Stimulated activated CD8-positive, alpha-beta memory T cell treated with anti-CD3 and anti-CD28 coated beads, Interleukin-4, amount 100 ng/mL, for 1 hour (primary cell): ENCODE results near the gene MYRF.
A peak's percentile ranks its signal among the peaks of the same experiment; 100 is the strongest.

Experiments
- DNase-seq, 2 donors: peaks; one replicate each; pipeline ENCODE4 v3.0.0-alpha.2; 2020; ENCODE audit warnings: low read depth in 2 of 2, low spot score in 1 of 2

Gene MYRF

GRCh38 chr11:61792310-61793082 is 40.1 kb downstream of the MYRF start, which contains the start of the genes FEN1 and TMEM258:
TSS of gene FEN1 (plus strand) at chr11:61792911. CDS start at chr11:61795362, 2,451 bp downstream.
TSS of gene TMEM258 (minus strand) at chr11:61792599. CDS start at chr11:61792558, 41 bp downstream.
- DNase-seq, result peak; percentile 66 to 73

DNA sequence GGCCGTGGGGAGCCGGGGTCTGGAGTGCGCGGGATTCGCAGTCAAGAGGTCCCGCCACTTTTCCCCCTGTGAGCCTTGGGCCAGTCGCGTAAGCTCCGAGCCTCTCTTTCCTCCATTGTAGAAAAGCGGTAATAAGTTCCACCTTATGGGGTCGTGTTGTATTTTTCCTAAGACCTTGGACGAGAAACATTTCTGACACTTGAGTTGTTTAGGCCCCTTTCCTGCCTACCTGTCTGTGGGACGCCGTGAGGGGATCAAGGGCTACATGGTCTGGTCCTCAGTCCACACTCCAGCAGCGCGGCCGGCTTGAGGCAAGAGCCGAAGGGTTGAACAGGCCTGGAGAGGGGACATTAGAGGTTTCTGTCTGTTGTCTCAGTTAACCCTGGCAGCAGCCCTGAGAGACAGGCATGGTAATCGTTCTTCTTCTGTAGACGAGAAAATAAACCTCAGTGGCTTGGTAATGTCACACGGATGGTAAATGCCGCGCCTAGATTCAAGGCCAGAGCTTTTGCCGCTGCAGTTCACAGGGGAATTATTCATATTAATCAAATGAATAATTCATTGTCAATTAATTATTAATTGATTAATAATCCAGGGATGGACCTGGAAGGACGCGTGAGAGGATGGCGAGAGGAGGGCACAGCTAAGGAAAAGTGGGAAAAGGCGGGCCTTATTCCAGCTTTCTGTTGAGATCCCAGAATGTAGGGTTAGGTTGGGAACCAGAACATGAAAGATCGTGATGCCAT is 40.8 kb downstream of the MYRF start:
- no peak for DNase-seq

- DNase-seq, result no peak
Observed at GRCh38 chr11:61793829-61794204, 41.4 kb downstream of the MYRF start.

GRCh38 chr11:61794579-61794978 is 42.1 kb downstream of the MYRF start:
- no peak for DNase-seq

GRCh38 chr11:61795459-61795858 is 43.0 kb downstream of the MYRF start:
- DNase-seq, result no peak

- no peak for DNase-seq
Observed at GRCh38 chr11:61795876-61796526, 43.6 kb downstream of the MYRF start.

DNA sequence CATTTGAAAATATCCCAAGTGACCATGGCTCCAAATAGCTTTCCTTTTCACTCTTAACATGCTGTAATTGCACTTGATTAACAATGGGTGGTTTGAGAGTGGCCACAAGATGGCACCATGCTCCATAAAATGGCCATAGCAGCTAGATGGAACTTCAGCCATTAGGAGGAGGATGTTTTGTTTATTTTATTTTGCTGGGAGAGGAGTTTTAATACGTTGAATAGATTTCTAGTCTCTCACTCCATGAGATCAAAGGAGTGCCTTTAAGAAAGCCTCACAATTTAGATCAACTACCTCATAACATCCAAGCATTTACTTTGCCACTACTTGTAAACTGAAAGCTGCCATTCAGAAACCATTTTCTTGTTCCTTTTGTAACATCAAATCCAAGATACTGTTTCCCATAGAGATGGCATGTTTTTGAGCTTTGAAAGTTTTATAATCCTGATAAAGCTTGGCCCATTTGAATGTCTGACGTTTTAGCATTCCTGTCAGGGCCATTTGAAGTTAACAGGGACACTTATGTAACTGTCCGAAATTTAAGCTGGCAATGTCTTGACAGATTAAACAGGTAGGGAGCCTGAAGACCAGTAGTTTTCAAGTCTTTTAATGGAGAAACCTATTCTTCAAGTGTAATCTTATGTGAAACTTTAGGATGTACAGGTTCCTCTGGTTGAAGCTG is 45.0 kb downstream of the MYRF start:
- peak in 1 of 2 donors; percentile 51 for DNase-seq

DNA sequence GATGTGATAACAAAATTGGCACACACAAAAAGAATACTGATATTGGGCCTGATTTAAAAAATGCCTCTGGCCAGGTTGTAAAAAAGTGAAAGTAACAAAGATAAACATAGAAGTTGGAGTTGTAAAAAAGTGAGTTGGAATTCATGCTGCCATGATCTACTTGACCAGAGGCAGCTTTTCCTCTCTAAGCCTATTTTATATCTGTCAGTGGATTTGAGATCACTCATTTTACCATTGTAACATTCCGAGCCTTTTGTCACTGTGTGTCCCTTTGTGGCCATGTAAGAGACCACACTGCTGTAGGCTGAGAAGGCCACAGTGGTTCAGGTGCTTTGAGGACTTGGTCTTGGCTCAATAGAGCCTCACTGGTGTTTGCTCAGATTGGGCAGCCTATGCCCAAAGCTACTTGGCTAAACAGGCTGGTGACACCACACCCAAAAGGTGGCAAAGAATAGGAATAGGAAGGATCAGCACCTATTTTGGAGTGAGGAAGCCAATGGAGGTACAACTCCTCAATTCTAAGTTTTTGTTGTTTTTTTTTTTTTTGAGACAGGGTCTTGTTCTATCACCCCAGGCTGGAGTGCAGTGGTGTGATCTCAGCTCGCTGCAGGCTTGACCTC is 47.3 kb downstream of the MYRF start:
- no peak for DNase-seq

GRCh38 chr11:61800331-61801281 is 48.2 kb downstream of the MYRF start:
- no peak for DNase-seq

DNA sequence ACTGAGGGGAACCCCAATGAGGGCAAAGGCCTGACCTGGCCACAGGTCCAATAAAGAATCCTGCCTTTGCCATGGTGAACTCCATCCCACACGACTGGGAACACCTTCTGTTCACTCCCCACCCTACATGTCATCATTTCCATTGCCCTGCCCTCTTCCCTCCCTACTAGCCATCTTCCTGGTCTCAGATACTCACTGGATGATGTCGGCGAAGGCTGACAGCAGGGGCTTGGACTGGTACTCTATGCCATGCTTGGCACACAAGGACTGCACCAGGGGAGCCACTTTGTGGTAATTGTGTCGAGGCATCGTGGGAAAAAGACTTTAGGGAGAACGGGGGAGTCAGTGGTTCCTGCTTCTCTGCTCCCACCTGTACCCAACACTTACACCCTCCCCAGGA is 50.2 kb downstream of the MYRF start:
- no peak for DNase-seq

GRCh38 chr11:61803889-61804647 is 51.6 kb downstream of the MYRF start:
- DNase-seq, result no peak

DNA sequence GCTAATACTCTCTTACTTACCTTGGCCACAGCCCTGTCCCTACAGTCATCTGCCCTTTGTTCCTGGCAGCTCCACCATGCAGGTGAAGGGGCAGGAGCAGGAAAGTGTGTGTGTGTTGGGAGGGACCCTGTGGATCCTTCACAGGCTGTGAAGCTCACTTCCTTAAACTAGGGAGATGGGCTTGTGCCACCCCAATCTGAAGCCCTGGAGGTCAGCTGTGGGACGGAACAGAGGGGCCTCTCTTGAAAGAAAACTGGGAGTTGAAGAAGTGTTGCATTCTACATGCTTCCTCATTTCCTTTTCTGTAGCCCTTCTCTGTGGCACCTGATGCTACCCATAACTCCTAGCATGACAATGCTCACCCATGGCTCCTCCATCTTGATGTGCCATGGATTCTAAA is 52.7 kb downstream of the MYRF start:
- no peak for DNase-seq

GRCh38 chr11:61806785-61807184 is 54.3 kb downstream of the MYRF start:
- DNase-seq, result no peak

- no peak for DNase-seq
Observed at GRCh38 chr11:61810671-61811175, 58.3 kb downstream of the MYRF start.

GRCh38 chr11:61811831-61812230 is 59.4 kb downstream of the MYRF start:
- no peak for DNase-seq

DNA sequence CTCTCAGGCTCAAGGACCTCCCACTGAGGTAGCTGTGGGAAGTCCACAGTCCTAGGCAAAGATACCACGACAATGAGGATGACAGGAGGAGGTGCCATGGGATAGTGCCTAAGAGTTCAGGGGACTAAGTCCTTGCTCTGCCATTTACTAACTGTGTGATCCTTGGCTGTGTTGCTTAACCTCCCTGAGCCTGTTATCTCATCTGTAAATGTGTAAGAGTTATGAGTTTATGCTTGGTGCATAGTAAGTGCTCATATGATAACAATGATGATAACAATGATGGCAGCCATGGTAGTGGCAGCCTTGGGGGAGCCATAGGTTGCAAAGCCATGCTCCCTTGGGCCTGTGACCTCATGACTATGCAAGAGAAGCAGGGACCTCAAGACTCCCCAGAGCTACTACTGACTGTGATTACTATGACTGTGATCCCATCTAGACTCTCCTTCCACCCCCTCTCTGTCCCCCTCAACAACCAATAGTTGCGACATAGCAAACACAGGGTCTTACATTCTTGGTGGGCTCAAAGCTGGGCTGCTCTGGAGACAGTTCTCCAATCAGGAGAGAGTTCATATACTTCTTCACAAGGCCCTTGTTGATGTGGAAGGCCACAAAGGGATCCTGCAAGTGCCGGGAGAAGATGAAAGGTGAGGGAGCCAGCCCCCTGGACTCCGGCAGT is 60.4 kb downstream of the MYRF start:
- no peak for DNase-seq

GRCh38 chr11:61814247-61814957 is 62.0 kb downstream of the MYRF start:
- DNase-seq, result no peak
